Stimulated activated naive CD4-positive, alpha-beta T cell (primary cell): ENCODE results near the gene FBN1.

ENCODE experiments used
- DNase-seq, 6 experiments: peaks; one replicate each; lab custom pipeline; 2025; lab: John Stamatoyannopoulos, UW

FBN1 gene

GRCh38 chr15:48396020-48396419 is 249.5 kb downstream of the FBN1 start:
- no peak for DNase-seq

DNA sequence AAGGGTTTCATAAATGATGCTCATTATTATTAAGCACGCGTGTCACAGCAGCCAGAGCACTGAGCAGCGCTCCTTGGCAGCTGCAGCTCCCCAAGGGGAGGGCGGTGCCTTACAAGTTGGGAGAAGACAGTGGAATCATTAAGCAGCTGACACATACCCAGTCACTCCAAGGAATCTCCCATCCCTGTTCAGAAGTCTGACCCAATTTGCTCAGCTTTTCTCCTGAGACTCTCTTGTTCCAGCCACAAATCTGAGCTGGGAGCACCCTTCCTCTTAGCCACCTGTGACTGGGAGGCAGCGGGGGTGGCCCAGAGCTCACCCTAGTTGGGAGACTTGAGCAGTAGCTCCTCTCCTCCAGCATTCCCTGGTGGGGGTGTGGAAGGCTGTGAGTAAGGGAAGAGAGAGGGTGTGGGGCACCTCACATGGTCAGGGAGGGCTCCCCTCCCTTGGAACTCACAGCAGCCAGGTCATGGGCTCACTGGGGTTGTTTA is 249.9 kb downstream of the FBN1 start:
- DNase-seq: no peak

- no peak for DNase-seq
Observed at GRCh38 chr15:48394970-48395369, 250.5 kb downstream of the FBN1 start.

DNA sequence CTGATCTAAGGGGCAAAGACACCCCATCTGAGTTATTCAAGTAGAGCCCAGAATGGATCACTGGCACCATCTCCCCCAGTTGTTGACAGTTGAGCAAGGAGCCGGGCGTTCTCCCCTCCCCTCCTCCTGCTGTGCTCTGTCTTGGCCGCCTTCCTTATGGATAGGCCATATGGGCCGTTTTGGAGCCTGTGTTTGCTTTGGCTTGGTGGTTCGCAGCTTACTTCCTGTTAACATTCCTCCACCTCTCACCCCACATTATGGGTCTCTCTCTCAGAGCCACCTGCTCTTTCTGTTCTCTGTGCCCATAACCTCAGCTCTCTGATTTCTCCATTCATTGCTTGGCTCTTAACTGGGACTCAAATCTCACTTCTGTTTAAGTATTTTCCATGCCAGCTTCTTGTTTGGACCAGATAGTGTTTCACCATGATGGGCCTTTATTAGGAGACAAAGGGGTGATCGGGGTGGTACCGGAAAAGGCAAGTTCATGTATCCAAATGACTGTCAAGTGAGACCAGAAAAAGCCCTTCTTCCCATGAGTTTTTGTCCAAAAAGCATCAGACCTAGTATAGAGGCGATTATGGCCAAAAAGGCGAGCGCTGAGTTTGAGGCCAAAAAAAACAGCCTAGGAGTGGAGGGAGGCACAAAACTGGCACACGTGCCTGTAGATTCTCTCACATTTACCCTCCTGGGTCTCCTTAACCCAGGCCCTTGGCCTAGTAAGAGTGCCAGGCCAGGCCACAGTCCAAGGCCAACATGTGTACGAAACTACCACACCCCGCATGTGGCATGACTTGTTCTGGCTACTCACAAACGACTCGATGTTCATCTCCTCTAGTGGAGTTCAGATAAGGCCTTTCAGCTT is 251.6 kb downstream of the FBN1 start:
- no peak for DNase-seq

DNA sequence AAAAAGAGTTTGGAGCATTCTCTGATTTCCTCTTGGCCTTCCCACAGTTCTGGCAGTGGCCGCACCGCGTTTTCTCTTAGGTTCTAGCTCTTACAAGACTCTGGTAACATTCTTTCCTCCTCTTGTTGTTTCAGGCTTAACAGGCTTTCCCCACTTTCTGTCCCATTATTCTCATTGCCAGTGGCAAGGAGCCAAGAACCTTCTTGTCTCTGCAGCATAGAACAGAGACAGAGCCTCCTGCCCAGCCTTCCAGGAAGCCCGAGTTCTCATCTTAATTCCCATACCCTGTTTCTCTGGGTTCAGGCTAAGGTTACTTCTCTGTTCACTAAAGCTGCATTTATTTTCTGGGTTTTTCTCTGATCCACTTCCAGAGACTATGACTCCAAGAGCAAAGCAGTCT is 253.2 kb downstream of the FBN1 start:
- no peak for DNase-seq

- no peak for DNase-seq
Observed at GRCh38 chr15:48391950-48392349, 253.6 kb downstream of the FBN1 start.

- no peak for DNase-seq
Observed at GRCh38 chr15:48389691-48390143, 255.8 kb downstream of the FBN1 start.

DNA sequence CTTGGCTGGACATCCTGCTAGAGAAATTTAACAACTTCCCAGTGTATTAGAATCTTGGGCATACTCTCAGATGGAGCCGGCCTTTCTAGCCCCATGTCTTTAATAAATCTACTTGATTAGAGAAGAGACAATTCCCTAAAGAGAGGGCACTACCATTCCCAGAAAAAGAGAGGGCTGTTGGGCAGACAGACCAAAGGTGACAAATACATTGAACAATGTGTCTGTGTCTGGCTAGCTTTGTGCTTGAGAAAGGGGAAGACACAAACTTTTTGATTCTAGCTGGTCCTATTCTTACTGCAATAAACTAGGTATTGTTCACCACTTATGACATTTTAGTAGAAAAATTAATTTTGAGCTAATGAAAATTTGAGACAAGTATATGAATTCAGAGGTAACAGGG is 256.6 kb downstream of the FBN1 start:
- no peak for DNase-seq

GRCh38 chr15:48388016-48388851 is 257.3 kb downstream of the FBN1 start:
- no peak for DNase-seq

- DNase-seq: no peak
Observed at GRCh38 chr15:48385031-48385830, 260.3 kb downstream of the FBN1 start.

GRCh38 chr15:48384616-48385015 is 260.9 kb downstream of the FBN1 start:
- DNase-seq: no peak

DNA sequence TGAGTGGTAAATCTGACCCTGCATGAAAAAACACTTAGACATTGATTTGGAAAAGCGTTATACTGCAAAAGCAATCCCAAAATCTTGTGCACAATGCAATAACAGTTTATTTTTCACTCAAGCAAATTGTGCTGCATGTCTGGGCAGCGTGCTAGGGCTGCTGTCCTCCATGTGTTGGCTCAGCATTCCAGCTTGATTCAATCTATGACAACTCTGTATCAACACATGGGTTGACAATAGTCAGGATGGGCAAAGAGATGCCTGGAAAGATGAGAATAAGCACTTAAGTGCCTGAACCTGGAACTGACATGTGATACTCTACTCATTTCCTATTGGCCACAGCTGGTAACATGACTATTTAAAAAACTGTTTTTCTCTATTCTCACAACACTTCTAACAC is 262.5 kb downstream of the FBN1 start:
- DNase-seq: no peak

DNA sequence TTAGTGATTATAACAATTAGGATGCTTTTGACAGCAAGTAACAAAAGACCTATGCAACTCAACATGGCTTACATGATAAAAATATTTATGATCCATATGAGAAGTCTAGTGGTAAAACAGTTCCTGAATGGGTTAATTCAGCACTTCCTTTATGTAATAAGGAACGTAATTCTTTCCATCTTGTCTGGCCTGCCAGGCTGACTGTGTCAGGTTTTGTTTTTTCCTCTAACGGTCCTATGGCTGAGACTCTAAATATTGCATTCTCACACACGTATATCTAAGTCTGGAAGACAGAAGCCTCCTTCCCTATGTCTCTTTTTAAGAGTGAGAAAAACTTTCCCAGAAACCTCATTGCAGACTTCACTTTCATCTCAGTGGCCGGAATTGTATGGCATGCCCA is 263.6 kb downstream of the FBN1 start:
- no peak for DNase-seq

DNA sequence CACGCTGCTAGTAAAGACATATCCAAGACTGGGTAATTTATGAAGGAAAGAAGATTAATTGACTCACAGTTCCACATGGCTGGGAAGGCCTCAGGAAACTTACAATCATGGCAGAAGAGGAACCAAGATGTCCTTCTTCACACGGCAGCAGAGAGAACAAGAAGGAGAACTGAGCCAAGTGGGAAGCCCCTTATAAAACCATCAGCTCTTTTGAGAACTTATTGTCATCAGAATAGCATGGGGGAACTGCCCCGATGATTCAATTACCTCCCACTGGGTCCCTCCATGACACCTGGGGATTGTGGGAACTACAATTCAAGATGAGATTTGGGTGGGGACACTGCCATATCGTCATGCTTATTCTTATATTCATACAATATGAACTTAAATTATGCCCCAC is 265.3 kb downstream of the FBN1 start:
- DNase-seq: no peak

GRCh38 chr15:48375767-48376166 is 269.7 kb downstream of the FBN1 start:
- no peak for DNase-seq

- no peak for DNase-seq
Observed at GRCh38 chr15:48374472-48374871, 271.0 kb downstream of the FBN1 start.

GRCh38 chr15:48373821-48374451 is 271.6 kb downstream of the FBN1 start:
- DNase-seq: no peak

DNA sequence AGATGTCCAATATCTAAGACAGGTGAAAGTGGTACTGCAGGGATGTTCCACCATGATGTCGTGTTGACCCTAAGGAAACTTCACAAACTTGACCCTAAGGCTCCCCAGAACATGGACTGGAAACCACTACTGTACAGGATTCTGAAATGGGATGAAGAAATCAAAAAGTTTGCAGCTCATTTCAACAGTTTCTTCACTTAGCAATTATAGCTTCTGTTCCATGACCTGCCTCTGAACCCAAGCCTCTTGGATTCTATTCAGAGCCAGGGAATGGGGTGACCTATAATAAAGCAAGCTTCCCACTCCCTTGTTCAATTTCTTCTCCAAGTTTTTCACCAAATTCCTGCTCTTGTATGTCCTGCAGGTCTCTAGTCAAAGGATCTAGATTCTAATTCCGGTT is 273.5 kb downstream of the FBN1 start:
- DNase-seq: no peak

- no peak for DNase-seq
Observed at GRCh38 chr15:48371550-48371949, 274.0 kb downstream of the FBN1 start.

DNA sequence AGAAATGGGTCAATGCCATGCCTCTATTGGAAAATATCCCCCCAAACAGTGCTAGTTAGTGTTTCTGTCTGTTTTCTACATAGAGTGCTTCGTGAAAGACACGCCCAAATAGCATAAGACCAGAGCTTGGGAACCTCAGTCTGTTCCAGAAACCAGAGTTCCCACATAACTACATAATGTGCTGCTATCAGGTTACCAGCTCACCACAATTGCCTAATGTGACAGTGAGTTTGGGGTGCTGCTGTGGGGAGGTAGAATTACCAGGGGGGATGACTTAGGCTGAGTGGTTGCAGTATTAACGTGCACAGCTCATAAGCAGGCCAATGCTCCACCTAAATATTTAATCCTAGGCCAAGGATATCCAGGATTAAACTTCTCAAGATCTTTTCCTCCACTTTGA is 275.0 kb downstream of the FBN1 start:
- DNase-seq: no peak

- no peak for DNase-seq
Observed at GRCh38 chr15:48367483-48367882, 278.0 kb downstream of the FBN1 start.
